Activated naive CD8-positive, alpha-beta T cell treated with anti-CD3 and anti-CD28 coated beads, Interleukin-2, amount 50 U/mL, for 24 hours (primary cell): ENCODE measurements around the gene CCDC138.

Experiments used
- ATAC-seq: fragments of 150-1000 bp; cut with Tn5 transposase; one replicate; pipeline ENCODE4 v1.10.0; 2021
- DNase-seq: peaks from one replicate; pipeline ENCODE4 v3.0.0; 2021
- H3K27ac Mint-ChIP-seq: one replicate; pipeline ENCODE4 v1.8.0; 2021; ENCODE audit warnings: mild to moderate bottlenecking, mixed read lengths
- H3K27me3 Mint-ChIP-seq: one replicate; pipeline ENCODE4 v1.8.0; 2021; ENCODE audit warnings: mixed read lengths
- H3K36me3 Mint-ChIP-seq: one replicate; pipeline ENCODE4 v1.8.0; 2021; ENCODE audit warnings: low read depth, mixed read lengths
- H3K4me1 Mint-ChIP-seq: one replicate; pipeline ENCODE4 v1.8.0; 2021; ENCODE audit warnings: mixed read lengths
- H3K4me3 Mint-ChIP-seq: one replicate; pipeline ENCODE4 v1.8.0; 2021; ENCODE audit warnings: mild to moderate bottlenecking, moderate library complexity, mixed read lengths
- H3K9me3 Mint-ChIP-seq: one replicate; pipeline ENCODE4 v1.8.0; 2021; ENCODE audit warnings: mixed read lengths

The CCDC138 gene

GRCh38 chr2:108895188-108895587 is 108.6 kb downstream of the CCDC138 start:
- Mint-ChIP-seq H3K4me1 (peaks cover 2% of the 10 kb centered on the region), H3K27me3 (no peaks in the 10 kb centered on the region), H3K36me3 (peaks cover 22% of the 10 kb centered on the region), H3K27ac (no peak overlapping the region), H3K9me3 (peaks cover 29% of the 10 kb centered on the region), H3K4me3 (no peak overlapping the region)
- ATAC-seq (no peak), DNase-seq (no peak)

- peaks cover 24% of the 10 kb centered on the region for H3K36me3 Mint-ChIP-seq
- ATAC-seq, result no peak
Measured at GRCh38 chr2:108896741-108897140, 110.2 kb downstream of the CCDC138 start.

GRCh38 chr2:108898315-108899082 is 111.9 kb downstream of the CCDC138 start:
- no peak for DNase-seq
- H3K4me1 Mint-ChIP-seq, result peaks cover 2% of the 10 kb centered on the region
- peaks cover 15% of the 10 kb centered on the region for H3K9me3 Mint-ChIP-seq
- H3K4me3 Mint-ChIP-seq, result no peak overlapping the region
- ATAC-seq, result no peak
- H3K27me3 Mint-ChIP-seq, result no peaks in the 10 kb centered on the region
- H3K36me3 Mint-ChIP-seq, result peaks cover 19% of the 10 kb centered on the region
- no peak overlapping the region for H3K27ac Mint-ChIP-seq

More at GRCh38 chr2:108896741-108897140, 110.2 kb downstream of the CCDC138 start:
- no peak overlapping the region for H3K27ac Mint-ChIP-seq
- H3K4me3 Mint-ChIP-seq, result no peak overlapping the region
- H3K27me3 Mint-ChIP-seq, result no peaks in the 10 kb centered on the region
- H3K9me3 Mint-ChIP-seq, result peaks cover 15% of the 10 kb centered on the region
- peaks cover 2% of the 10 kb centered on the region for H3K4me1 Mint-ChIP-seq
- no peak for DNase-seq

- no peak overlapping the region for H3K27ac Mint-ChIP-seq
- H3K27me3 Mint-ChIP-seq, result no peaks in the 10 kb centered on the region
- peaks cover 8% of the 10 kb centered on the region for H3K36me3 Mint-ChIP-seq
- no peak overlapping the region for H3K4me3 Mint-ChIP-seq
- ATAC-seq (no peak), DNase-seq (no peak)
- no peaks in the 10 kb centered on the region for H3K4me1 Mint-ChIP-seq
- peaks cover 3% of the 10 kb centered on the region for H3K9me3 Mint-ChIP-seq
Measured at GRCh38 chr2:108904680-108905079, 118.1 kb downstream of the CCDC138 start.

- no peak for ATAC-seq
- no peak overlapping the region for H3K4me3 Mint-ChIP-seq
- DNase-seq, result no peak
- H3K4me1 Mint-ChIP-seq, result no peaks in the 10 kb centered on the region
- H3K9me3 Mint-ChIP-seq, result no peaks in the 10 kb centered on the region
- H3K36me3 Mint-ChIP-seq, result peaks cover 8% of the 10 kb centered on the region
- no peak overlapping the region for H3K27ac Mint-ChIP-seq
- H3K27me3 Mint-ChIP-seq, result no peaks in the 10 kb centered on the region
Measured at GRCh38 chr2:108905176-108905575, 118.6 kb downstream of the CCDC138 start.

- Mint-ChIP-seq H3K9me3 (no peaks in the 10 kb centered on the region), H3K27ac (no peak overlapping the region), H3K4me3 (no peak overlapping the region), H3K36me3 (peaks cover 5% of the 10 kb centered on the region), H3K4me1 (no peaks in the 10 kb centered on the region), H3K27me3 (no peaks in the 10 kb centered on the region)
- no peak for DNase-seq
- ATAC-seq, result no peak
Measured at GRCh38 chr2:108905906-108906305, 119.3 kb downstream of the CCDC138 start.

- no peak for ATAC-seq
- Mint-ChIP-seq H3K27me3 (no peaks in the 10 kb centered on the region), H3K4me3 (no peak overlapping the region), H3K36me3 (no peaks in the 10 kb centered on the region), H3K27ac (no peak overlapping the region), H3K4me1 (no peaks in the 10 kb centered on the region), H3K9me3 (no peaks in the 10 kb centered on the region)
- no peak for DNase-seq
Measured at GRCh38 chr2:108906403-108907077, 120.0 kb downstream of the CCDC138 start.

- Mint-ChIP-seq H3K27me3 (no peaks in the 10 kb centered on the region), H3K4me1 (no peaks in the 10 kb centered on the region), H3K27ac (no peak overlapping the region), H3K4me3 (no peak overlapping the region), H3K9me3 (no peaks in the 10 kb centered on the region), H3K36me3 (no peaks in the 10 kb centered on the region)
- no peak for DNase-seq
- no peak for ATAC-seq
Measured at GRCh38 chr2:108907822-108908712, 121.5 kb downstream of the CCDC138 start.

GRCh38 chr2:108908713-108909070 is 122.1 kb downstream of the CCDC138 start:
- ATAC-seq (no peak), DNase-seq (no peak)
- Mint-ChIP-seq H3K27me3 (no peaks in the 10 kb centered on the region), H3K36me3 (no peaks in the 10 kb centered on the region), H3K9me3 (no peaks in the 10 kb centered on the region), H3K4me1 (no peaks in the 10 kb centered on the region), H3K27ac (no peak overlapping the region), H3K4me3 (no peak overlapping the region)

- Mint-ChIP-seq H3K36me3 (no peaks in the 10 kb centered on the region), H3K9me3 (no peaks in the 10 kb centered on the region), H3K27me3 (no peaks in the 10 kb centered on the region), H3K4me1 (no peaks in the 10 kb centered on the region), H3K27ac (no peak overlapping the region), H3K4me3 (no peak overlapping the region)
- ATAC-seq, result no peak
- no peak for DNase-seq
Measured at GRCh38 chr2:108909275-108909823, 122.8 kb downstream of the CCDC138 start.

- no peak overlapping the region for H3K27ac Mint-ChIP-seq
- no peaks in the 10 kb centered on the region for H3K9me3 Mint-ChIP-seq
- H3K4me3 Mint-ChIP-seq, result no peak overlapping the region
- H3K4me1 Mint-ChIP-seq, result no peaks in the 10 kb centered on the region
- no peaks in the 10 kb centered on the region for H3K36me3 Mint-ChIP-seq
- no peaks in the 10 kb centered on the region for H3K27me3 Mint-ChIP-seq
- no peak for DNase-seq
- ATAC-seq, result no peak
Measured at GRCh38 chr2:108910011-108910431, 123.5 kb downstream of the CCDC138 start.

- Mint-ChIP-seq H3K4me1 (no peaks in the 10 kb centered on the region), H3K27me3 (no peaks in the 10 kb centered on the region), H3K27ac (no peak overlapping the region), H3K36me3 (no peaks in the 10 kb centered on the region), H3K9me3 (no peaks in the 10 kb centered on the region), H3K4me3 (no peak overlapping the region)
- ATAC-seq (no peak), DNase-seq (no peak)
Measured at GRCh38 chr2:108910541-108911396, 124.2 kb downstream of the CCDC138 start.

GRCh38 chr2:108911401-108911800 is 124.8 kb downstream of the CCDC138 start:
- DNase-seq (no peak), ATAC-seq (no peak)
- H3K4me1 Mint-ChIP-seq, result no peaks in the 10 kb centered on the region
- no peak overlapping the region for H3K4me3 Mint-ChIP-seq
- no peaks in the 10 kb centered on the region for H3K27me3 Mint-ChIP-seq
- H3K36me3 Mint-ChIP-seq, result no peaks in the 10 kb centered on the region
- H3K9me3 Mint-ChIP-seq, result no peaks in the 10 kb centered on the region
- no peak overlapping the region for H3K27ac Mint-ChIP-seq
